Endothelial cell of umbilical vein (primary cell): Measurements from ENCODE around the gene GATA6.

Source experiments
- CTCF ChIP-seq, 2 donors: IDR thresholded peaks; 1 replicate in 1 of 2; 2 replicates in 1 of 2; pipeline ENCODE4 v1.5.1; 2011; ENCODE audit warnings: low read length in 2 of 2, mild to moderate bottlenecking in 2 of 2, moderate library complexity in 2 of 2, control low read depth in 1 of 2, inconsistent platforms in 1 of 2, low read depth in 1 of 2; ENCODE audit not compliant: insufficient read depth in 1 of 2; ENCODE audit errors: extremely low read depth in 1 of 2
- EZH2 ChIP-seq: IDR thresholded peaks from 2 replicates; pipeline ENCODE4 v1.6.1; 2012; ENCODE audit warnings: borderline replicate concordance, low read depth, mild to moderate bottlenecking, moderate library complexity, low read length, inconsistent platforms; ENCODE audit not compliant: severe bottlenecking
- FOS ChIP-seq: IDR thresholded peaks from 2 replicates; pipeline ENCODE4 v1.6.1; 2011; ENCODE audit warnings: mild to moderate bottlenecking, low read length, moderate library complexity, borderline replicate concordance; ENCODE audit not compliant: insufficient read depth
- MAX ChIP-seq: IDR thresholded peaks from 2 replicates; pipeline ENCODE4 v1.6.1; 2011; ENCODE audit not compliant: insufficient read depth, insufficient read length
- MYC ChIP-seq: IDR thresholded peaks from one replicate; pipeline ENCODE4 v1.6.1; 2011; ENCODE audit warnings: mild to moderate bottlenecking, low read depth, low read length
- POLR2A ChIP-seq: IDR thresholded peaks from 2 replicates; pipeline ENCODE4 v1.6.1; 2012; ENCODE audit warnings: low read depth, mild to moderate bottlenecking, control low read depth, low read length
- POLR2AphosphoS5 ChIP-seq: IDR thresholded peaks from 2 replicates; pipeline ENCODE4 v1.6.1; 2012; ENCODE audit warnings: low read depth, mild to moderate bottlenecking, control low read depth, low read length, moderate library complexity; ENCODE audit not compliant: insufficient read depth

GRCh38 chr18:22165603-22166068, 3.8 kb upstream of the GATA6 start:
- TF ChIP-seq CTCF (IDR thresholded peaks at IDR 0.05; ENCODE audit: extremely low read depth in 1 of 2, insufficient read depth in 1 of 2, low read depth in 1 of 2, low read length in 2 of 2) (no peak), EZH2 (peak; percentile 84), MYC (no peak), POLR2A (no peak), POLR2AphosphoS5 (no peak), MAX (no peak), FOS (no peak)
